GM12878 (cell line): Measurements from ENCODE around the gene ZNF785. TPM values are rescaled to one million over a fixed set of nuclear protein-coding genes. Genes with fewer than 3 reads are reported as not detected.

Experiments
- ATAC-seq: fragments of 200-7000 bp; cut with Tn5 transposase; 3 replicates; pipeline ENCODE4 v1.9.1; 2020; ENCODE audit warnings: mild to moderate bottlenecking, moderate library complexity
- BruUV-seq: library from RNA; stranded (reverse); fragments of 400-500 nt; replicated peaks from 2 replicates; lab custom pipeline; 2021; lab: Mats Ljungman, UMichigan
- CTCF ChIA-PET: fragments of 300-600 bp; sonication (Branson Sonifier 250); formaldehyde crosslinking; extraction: SDS; loops from one replicate; lab custom pipeline; 2021; ENCODE audit warnings: inconsistent platforms; lab: Yijun Ruan, JAX
- POLR2A ChIA-PET: fragments of 350-600 bp; formaldehyde crosslinking; extraction: SDS; loops from one replicate; lab custom pipeline; 2021; ENCODE audit warnings: inconsistent platforms; lab: Charles Lee
- RAD21 ChIA-PET: fragments of 300-600 bp; sonication (Branson Sonifier 250); formaldehyde crosslinking; loops from one replicate; lab custom pipeline; 2023; ENCODE audit warnings: antibody characterized with exemption; ENCODE audit not compliant: unreplicated experiment; lab: Charles Lee
- SMC1A ChIA-PET: fragments of 300-600 bp; sonication (Branson Sonifier 250); formaldehyde crosslinking; loops from one replicate; lab custom pipeline; 2023; ENCODE audit not compliant: unreplicated experiment, uncharacterized antibody; lab: Charles Lee
- DNase-seq: peaks from one replicate; pipeline ENCODE4 v3.0.0-alpha.2; 2011; ENCODE audit warnings: low read depth, low spot score
- FAIRE-seq: peaks from 3 replicates; lab custom pipeline; 2011; peaks lifted over from hg19 to GRCh38; lab: Jason Lieb, UNC
- H2AFZ ChIP-seq: 2 replicates; pipeline ENCODE4 v1.6.0; 2011; ENCODE audit warnings: low read depth, low read length, control low read depth; ENCODE audit not compliant: control insufficient read depth
- H3K27ac ChIP-seq: 2 replicates; pipeline ENCODE4 v1.5.1; 2011; ENCODE audit warnings: control low read depth; ENCODE audit not compliant: control insufficient read depth, insufficient read depth
- H3K27me3 ChIP-seq, 2 experiments: replicated peaks in 1 of 2; 2 replicates each; pipeline versions ENCODE4 v1.6.0 to v1.6.1; 2011; ENCODE audit warnings: low read length in 1 of 2; ENCODE audit not compliant: control insufficient read depth in 2 of 2, insufficient read depth in 2 of 2
- H3K36me3 ChIP-seq, 2 experiments: 2 replicates each; pipeline ENCODE4 v1.5.1; 2011; ENCODE audit warnings: low read length in 1 of 2; ENCODE audit not compliant: control insufficient read depth in 2 of 2, insufficient read depth in 2 of 2
- H3K4me1 ChIP-seq: 2 replicates; pipeline ENCODE4 v1.6.1; 2011; ENCODE audit warnings: mild to moderate bottlenecking, low read length, moderate library complexity, mixed read lengths; ENCODE audit not compliant: control insufficient read depth, insufficient read depth
- H3K4me2 ChIP-seq: 2 replicates; pipeline ENCODE4 v1.6.0; 2011; ENCODE audit warnings: control low read depth; ENCODE audit not compliant: control insufficient read depth, insufficient read depth
- H3K4me3 ChIP-seq: fragments of 200-600 bp; sonication (generic); 2 replicates; pipeline ENCODE4 v1.5.1; 2016
- H3K79me2 ChIP-seq: 2 replicates; pipeline ENCODE4 v1.6.0; 2011; ENCODE audit warnings: low read length; ENCODE audit not compliant: control insufficient read depth, insufficient read depth
- H3K9ac ChIP-seq: 2 replicates; pipeline ENCODE4 v1.8.0; 2011; ENCODE audit warnings: low read length, control low read depth, mixed read lengths; ENCODE audit not compliant: control insufficient read depth, insufficient read depth
- H3K9me3 ChIP-seq: replicated peaks from 3 replicates; pipeline ENCODE4 v1.5.1; 2011; ENCODE audit warnings: mild to moderate bottlenecking, low read length; ENCODE audit not compliant: control insufficient read depth, insufficient read depth
- H4K20me1 ChIP-seq: 2 replicates; pipeline ENCODE4 v1.6.0; 2011; ENCODE audit not compliant: control insufficient read depth, insufficient read depth
- ETV6 ChIP-seq, 2 experiments: fragments of 450-650 bp in 1 of 2; IDR thresholded peaks in 1 of 2; conservative IDR thresholded peaks in 1 of 2; 2 replicates each; pipeline ENCODE4 v1.6.1; 2014; ENCODE audit warnings: antibody characterized with exemption in 1 of 2, borderline replicate concordance in 1 of 2, low read depth in 1 of 2, mild to moderate bottlenecking in 1 of 2, moderate library complexity in 1 of 2
- KDM1A ChIP-seq: fragments of 200-600 bp; sonication (generic); IDR thresholded peaks from 2 replicates; pipeline ENCODE4 v1.6.1; 2016; ENCODE audit warnings: borderline replicate concordance
- MYC ChIP-seq: IDR thresholded peaks from 2 replicates; pipeline ENCODE4 v1.6.1; 2011; ENCODE audit warnings: mild to moderate bottlenecking, low read length, moderate library complexity, inconsistent platforms; ENCODE audit not compliant: insufficient read depth, insufficient replicate concordance, insufficient read length, severe bottlenecking
- PAX8 ChIP-seq: fragments of 450-650 bp; IDR thresholded peaks from 2 replicates; pipeline ENCODE4 v1.6.1; 2017; ENCODE audit warnings: mild to moderate bottlenecking, moderate library complexity
- SREBF2 ChIP-seq: IDR thresholded peaks from 2 replicates; pipeline ENCODE4 v1.6.1; 2012; ENCODE audit warnings: mild to moderate bottlenecking, low read length
- WGBS: methylation state at CpG from one replicate; pipeline ENCODE4 v1.1.6; 2016; ENCODE audit warnings: low lambda C conversion rate; ENCODE audit not compliant: insufficient replicate concordance, insufficient coverage; ENCODE audit errors: missing lambda C conversion rate; 5-methylcytosine and 5-hydroxymethylcytosine counted together
- in situ Hi-C: fragments of 300-500 bp; cut with MboI; formaldehyde crosslinking; loops from 9 replicates; pipeline ENCODE4 v1.14.3; 2018; ENCODE audit warnings: mixed read lengths
- intact Hi-C: fragments of 100-400 bp; cut with micrococcal nuclease; formaldehyde crosslinking; loops from one replicate; pipeline ENCODE4 v1.14.2; 2022; ENCODE audit not compliant: unreplicated experiment
- polyA plus RNA-seq, 11 experiments: library from polyadenylated mRNA; depleted of rRNA in 4 of 11; unstranded in 6 of 11; stranded (reverse) in 5 of 11; fragments of >200 nt; fragmentation: Nextera tagmentation in 4 of 11; fragmentation: Illumina TruSeq in 1 of 11; extraction: Ambion mirVana in 4 of 11; extraction: Trizol in 1 of 11; gene quantifications; 1 replicate in 1 of 11; 2 replicates in 10 of 11; pipeline versions ENCODE4 v1.2.1 to v1.2.3, GENCODE V29; 2011 to 2016; ENCODE audit warnings: inconsistent platforms in 2 of 11, missing spikeins in 2 of 11, low read depth in 1 of 11
- total RNA-seq, 4 experiments: library from RNA; depleted of rRNA in 3 of 4; stranded (reverse); fragments of >200 nt in 3 of 4; fragmentation: Illumina TruSeq in 1 of 4; extraction: Trizol in 1 of 4; gene quantifications; 2 replicates each; pipeline versions ENCODE4 v1.2.1 to v1.2.3, GENCODE V29; 2013 to 2021

The ZNF785 gene
- total and polyA plus RNA-seq, 10 of the 15 experiments (the other 5 are each of a cell fraction or from before 2014, with no cell fraction given): 0.87 to 11.5 (median 7.5) TPM

DNA sequence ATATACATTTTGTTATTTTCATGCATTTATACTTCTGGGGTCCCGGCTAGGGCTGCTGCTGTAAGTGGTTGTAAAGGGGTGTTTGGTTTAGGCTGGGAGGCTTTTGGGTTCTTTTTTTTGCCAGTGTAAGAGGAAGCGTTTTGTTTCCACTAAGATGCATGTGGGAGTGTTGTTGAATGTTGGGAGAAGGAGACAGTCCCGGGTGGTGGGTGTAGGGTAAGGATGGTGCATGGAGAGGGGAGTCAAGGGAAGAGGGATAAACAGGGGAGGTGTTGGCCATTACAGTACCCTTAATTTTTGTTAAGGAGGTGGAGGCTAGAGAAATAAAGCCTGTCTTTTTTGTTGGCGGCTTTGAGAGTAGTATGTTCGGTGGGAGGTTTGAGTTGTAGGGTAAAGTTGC lies 42.4 kb downstream of the ZNF785 start:
- ChIA-PET RAD21 (interaction anchor here (1.8 kb wide), 1 partner anchor 15 kb away, joined by 4 read pairs; the partner anchor contains the start of gene ZNF764), CTCF (no interaction called here), POLR2A (interaction anchor here (0.6 to 1.9 kb wide), 3 partner anchors 8 to 412 kb away, joined by 3 to 6 read pairs (median 3); no protein-coding TSS in a partner anchor), SMC1A (interaction anchor here (1.1 to 1.8 kb wide), 3 partner anchors 8 to 113 kb away, joined by 3 to 6 read pairs (median 5); partner anchors contain the start of genes DCTPP1 and ZNF747)
- Histone ChIP-seq H4K20me1 (no peaks in the 10 kb centered on the region), H3K27me3 (no peaks in the 10 kb centered on the region), H3K9me3 (no peaks in the 10 kb centered on the region), H3K4me2 (no peak overlapping the region), H3K4me1 (no peaks in the 10 kb centered on the region), H3K27ac (no peak overlapping the region), H2AFZ (no peak overlapping the region), H3K36me3 (no peaks in the 10 kb centered on the region), H3K4me3 (no peak overlapping the region), H3K79me2 (no peaks in the 10 kb centered on the region), H3K9ac (no peak overlapping the region)
- WGBS: 76% methylated on average over 5 of the region's 5 CpGs
- no peak for ATAC-seq
- no TSS peak for BruUV-seq
- no peak for DNase-seq
- in situ Hi-C loops (no loop called here), intact Hi-C loops (no loop called here)
- no peak for FAIRE-seq
- TF ChIP-seq SREBF2 (no peak), KDM1A (no peak), PAX8 (no peak), ETV6 (conservative IDR thresholded peaks at IDR 0.05 in 1 of 2, IDR thresholded peaks at IDR 0.05 in 1 of 2; ENCODE audit: borderline replicate concordance in 1 of 2, low read depth in 1 of 2) (no peak), MYC (no peak)
